AG09319 (cell line): ENCODE data around the gene COL5A2.

Source experiments
- DNase-seq: peaks from one replicate; pipeline ENCODE4 v3.0.0-alpha.2; 2010; ENCODE audit warnings: low read depth; ENCODE audit errors: extremely low read depth
- TF ChIP-seq, protein P1 (sequence below): IDR thresholded peaks from 2 replicates; pipeline ENCODE4 v1.5.1; 2011; ENCODE audit warnings: low read depth, mild to moderate bottlenecking, inconsistent platforms, low read length, moderate library complexity

COL5A2 gene

DNA sequence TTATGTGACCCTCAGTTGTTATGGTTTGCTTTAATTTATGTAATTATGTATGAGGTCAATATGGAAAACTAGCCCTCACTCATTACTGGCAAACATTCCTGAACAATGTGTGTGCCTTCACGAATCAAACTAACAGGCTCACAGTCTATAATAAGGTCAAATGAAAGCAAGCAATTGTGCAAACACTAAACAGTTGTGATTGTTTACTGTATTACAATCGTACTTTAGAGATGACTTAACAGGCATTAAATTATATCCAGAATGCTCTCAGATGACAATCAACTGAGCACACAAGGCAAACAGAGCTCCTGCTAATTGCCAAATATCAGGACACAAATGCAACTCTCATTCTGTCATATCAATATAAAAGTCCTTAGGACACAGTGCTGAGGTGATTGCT lies 29.5 kb downstream of the COL5A2 start:
- DNase-seq, result peak; percentile 82
- TF ChIP-seq, protein P1, sequence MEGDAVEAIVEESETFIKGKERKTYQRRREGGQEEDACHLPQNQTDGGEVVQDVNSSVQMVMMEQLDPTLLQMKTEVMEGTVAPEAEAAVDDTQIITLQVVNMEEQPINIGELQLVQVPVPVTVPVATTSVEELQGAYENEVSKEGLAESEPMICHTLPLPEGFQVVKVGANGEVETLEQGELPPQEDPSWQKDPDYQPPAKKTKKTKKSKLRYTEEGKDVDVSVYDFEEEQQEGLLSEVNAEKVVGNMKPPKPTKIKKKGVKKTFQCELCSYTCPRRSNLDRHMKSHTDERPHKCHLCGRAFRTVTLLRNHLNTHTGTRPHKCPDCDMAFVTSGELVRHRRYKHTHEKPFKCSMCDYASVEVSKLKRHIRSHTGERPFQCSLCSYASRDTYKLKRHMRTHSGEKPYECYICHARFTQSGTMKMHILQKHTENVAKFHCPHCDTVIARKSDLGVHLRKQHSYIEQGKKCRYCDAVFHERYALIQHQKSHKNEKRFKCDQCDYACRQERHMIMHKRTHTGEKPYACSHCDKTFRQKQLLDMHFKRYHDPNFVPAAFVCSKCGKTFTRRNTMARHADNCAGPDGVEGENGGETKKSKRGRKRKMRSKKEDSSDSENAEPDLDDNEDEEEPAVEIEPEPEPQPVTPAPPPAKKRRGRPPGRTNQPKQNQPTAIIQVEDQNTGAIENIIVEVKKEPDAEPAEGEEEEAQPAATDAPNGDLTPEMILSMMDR, result no peak

DNA sequence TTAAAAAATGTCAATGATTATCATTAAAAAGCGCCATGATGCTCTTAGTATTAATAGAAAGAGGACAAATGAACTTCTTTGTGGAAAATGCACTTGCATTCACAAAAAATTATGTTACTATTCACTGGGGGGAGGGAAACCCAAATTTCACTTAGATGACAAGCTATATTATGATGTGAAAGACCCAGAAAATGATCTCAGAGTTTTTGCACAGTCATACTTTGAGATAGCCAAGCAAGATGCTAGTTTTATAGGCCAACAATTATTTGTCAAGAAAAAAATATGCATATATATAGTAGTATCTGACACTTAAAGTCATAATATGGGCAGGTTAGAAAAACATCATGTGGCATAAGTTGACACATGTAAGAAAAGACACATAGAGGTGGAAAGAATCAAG lies 31.6 kb downstream of the COL5A2 start:
- no peak for DNase-seq
- TF ChIP-seq, protein P1, result no peak

DNA sequence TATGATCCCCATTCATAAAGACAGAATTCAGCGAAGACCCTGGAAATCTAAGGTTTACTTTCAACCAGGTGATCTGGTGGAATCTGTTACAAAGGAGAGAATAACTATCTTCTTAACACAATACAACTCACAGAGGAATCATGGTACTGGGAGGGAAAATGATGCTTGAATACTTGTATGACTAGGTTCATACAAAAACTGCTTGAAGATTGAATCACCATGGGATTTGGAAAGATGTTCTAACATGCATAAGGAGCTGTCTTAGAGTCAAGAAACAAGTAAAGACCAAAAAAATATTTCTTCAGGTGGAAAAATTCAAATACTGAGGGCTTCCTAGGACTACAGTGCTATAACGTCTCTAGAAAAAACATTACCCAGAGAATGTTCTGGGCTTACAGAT lies 32.2 kb downstream of the COL5A2 start:
- no peak for DNase-seq

DNA sequence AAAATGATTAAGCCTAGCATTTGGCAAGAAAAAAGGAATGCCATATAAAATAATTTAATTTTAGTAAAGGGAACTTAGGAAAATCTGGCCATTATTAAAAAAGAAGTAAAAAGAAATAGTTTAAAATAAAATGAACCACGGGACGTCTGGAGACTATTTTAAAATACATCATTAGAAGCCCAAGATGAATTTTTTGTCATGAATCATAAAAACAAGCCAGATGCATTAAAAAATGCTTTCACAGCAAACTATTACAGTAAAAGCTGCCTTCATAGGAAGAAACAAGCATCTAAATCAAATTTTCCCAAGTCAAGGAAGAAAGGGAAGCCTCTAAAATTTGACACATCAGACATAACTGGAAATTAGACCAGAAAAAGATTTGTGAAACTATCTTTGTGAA lies 33.0 kb downstream of the COL5A2 start:
- DNase-seq, result no peak
- TF ChIP-seq, protein P1, result no peak

More for the DNA sequence above, 32.2 kb downstream of the COL5A2 start:
- TF ChIP-seq, protein P1, result no peak

DNA sequence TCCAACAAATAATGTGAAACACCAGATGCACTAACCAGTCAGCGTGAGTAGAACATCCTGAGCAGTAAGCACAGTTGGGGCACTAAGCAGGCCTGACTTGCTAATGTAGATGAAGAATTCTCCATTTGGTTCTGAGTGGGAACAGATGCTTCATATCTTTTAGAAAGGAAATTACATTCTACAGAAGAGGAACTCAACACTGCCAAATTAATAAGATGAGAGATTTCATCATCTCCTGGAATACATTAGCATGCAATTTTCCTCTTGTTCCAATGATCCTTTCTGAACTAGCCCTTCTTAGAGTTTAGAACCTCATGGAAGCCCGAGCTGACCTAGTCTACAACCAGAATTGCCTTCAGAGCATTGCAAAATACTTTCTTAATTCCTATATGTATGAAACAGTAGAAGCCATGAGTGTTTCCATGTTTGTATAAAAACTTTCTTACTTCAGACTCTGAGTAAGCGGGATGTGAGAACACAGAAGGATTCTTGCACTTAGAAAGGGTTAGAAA lies 34.8 kb downstream of the COL5A2 start:
- TF ChIP-seq, protein P1, result no peak
- DNase-seq, result peak; percentile 66

DNA sequence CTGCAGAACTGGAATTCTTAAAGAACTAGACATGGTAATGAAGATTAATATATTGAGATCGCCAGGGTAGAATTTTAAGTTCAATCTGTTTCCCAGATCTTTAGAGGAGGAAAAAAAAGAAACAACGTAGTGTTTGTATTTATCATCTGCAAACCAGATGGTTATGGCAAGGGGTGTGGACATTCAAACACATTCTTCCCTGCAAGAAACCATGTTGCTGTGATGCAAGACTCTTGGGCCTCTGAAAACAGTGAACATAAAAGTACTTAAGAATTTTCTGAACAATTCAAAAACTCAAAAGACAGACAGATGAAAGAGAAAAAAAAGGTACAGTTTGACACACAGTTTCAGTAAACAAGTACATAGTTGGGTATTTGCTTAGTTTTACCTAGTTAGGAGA lies 35.6 kb downstream of the COL5A2 start:
- DNase-seq, result peak; percentile 82
- TF ChIP-seq, protein P1, result no peak

DNA sequence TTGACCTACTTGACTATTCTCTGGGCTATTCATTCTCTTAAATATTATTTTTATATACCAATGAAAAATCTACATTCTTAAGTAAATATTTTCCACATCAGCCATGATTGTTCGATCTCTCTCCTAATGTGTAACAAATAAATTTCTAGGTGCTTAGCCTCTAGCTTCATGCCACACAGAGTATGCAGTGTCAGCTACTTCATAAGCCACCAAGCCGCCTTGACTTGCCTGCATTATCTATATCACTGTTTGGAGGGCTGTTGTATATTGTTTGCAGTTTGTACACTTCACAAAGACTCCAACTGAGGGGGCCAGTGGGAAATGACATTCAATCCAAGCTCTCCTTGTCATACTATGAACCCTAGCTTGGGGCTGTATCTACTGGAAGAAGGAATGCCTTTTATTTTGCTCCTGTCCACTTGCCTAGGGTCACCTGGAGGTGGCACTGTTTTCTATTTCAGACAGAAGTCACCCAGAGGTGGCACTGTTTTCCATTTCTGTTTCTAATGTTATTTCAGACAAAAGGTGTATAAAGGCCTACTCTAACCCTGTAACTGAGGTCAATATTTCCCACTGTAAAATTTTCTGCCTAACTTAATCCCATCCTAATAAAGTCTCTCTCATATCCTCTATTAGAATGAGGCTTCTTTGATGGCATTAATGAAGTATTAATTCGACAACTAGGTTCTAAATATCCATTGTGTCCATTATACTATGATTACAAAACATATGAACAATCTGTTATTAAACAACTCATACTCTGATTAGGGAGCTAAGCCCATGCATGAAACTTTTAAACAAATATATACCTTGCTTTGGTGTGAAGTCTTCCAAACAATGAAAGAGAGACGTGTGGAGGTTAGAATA lies 36.4 kb downstream of the COL5A2 start:
- DNase-seq, result no peak
- TF ChIP-seq, protein P1, result peak; percentile 51
